Mammary epithelial cell (primary cell): ENCODE data around the gene SNX18.
"Not testable (repeated sequence)": the region's sequence is repeated elsewhere in the genome, so short reads cannot be mapped to it uniquely, and the experiment has no call there.

Source experiments
- CTCF ChIP-seq, 2 donors: IDR thresholded peaks in 1 of 2; conservative IDR thresholded peaks in 1 of 2; 2 replicates each; pipeline ENCODE4 v1.5.1; 2011 to 2012; ENCODE audit warnings: inconsistent platforms in 2 of 2, low read length in 2 of 2, mild to moderate bottlenecking in 2 of 2, control low read depth in 1 of 2, low read depth in 1 of 2; ENCODE audit not compliant: insufficient read depth in 1 of 2; ENCODE audit errors: extremely low read depth in 1 of 2
- EZH2 ChIP-seq: IDR thresholded peaks from 2 replicates; pipeline ENCODE4 v1.6.1; 2012; ENCODE audit warnings: low read length, inconsistent platforms, borderline replicate concordance

GRCh38 chr5:54536375-54536774 is 18.8 kb downstream of the SNX18 start:
- not testable (repeated sequence) for TF ChIP-seq CTCF (conservative IDR thresholded peaks at IDR 0.05 in 1 of 2, IDR thresholded peaks at IDR 0.05 in 1 of 2; ENCODE audit: extremely low read depth in 1 of 2, insufficient read depth in 1 of 2, low read depth in 1 of 2, low read length in 2 of 2); EZH2
